CD4-positive, alpha-beta T cell treated with Interleukin-17A for 1 hour (primary cell): ENCODE data around the gene SLC38A10.
A peak's percentile ranks its signal among the peaks of the same experiment; 100 is the strongest.

Experiments
- DNase-seq: peaks from one replicate; pipeline ENCODE4 v3.0.0-alpha.2; 2020

SLC38A10 gene

GRCh38 chr17:81251709-81252301 lies 43.3 kb downstream of the SLC38A10 start:
- no peak for DNase-seq

- no peak for DNase-seq
Measured at GRCh38 chr17:81251094-81251708, 43.9 kb downstream of the SLC38A10 start.

- no peak for DNase-seq
Measured at GRCh38 chr17:81250286-81251093, 44.6 kb downstream of the SLC38A10 start.

GRCh38 chr17:81249223-81250040 lies 45.7 kb downstream of the SLC38A10 start:
- no peak for DNase-seq

GRCh38 chr17:81248649-81249048 lies 46.5 kb downstream of the SLC38A10 start:
- DNase-seq, result no peak

- DNase-seq, result no peak
Measured at GRCh38 chr17:81247339-81247990, 47.6 kb downstream of the SLC38A10 start.

- DNase-seq, result no peak
Measured at GRCh38 chr17:81246679-81247338, 48.3 kb downstream of the SLC38A10 start.

- no peak for DNase-seq
Measured at GRCh38 chr17:81246343-81246670, 48.8 kb downstream of the SLC38A10 start.

GRCh38 chr17:81245665-81246342 lies 49.3 kb downstream of the SLC38A10 start:
- DNase-seq, result no peak

- no peak for DNase-seq
Measured at GRCh38 chr17:81245024-81245664, 50.0 kb downstream of the SLC38A10 start.

GRCh38 chr17:81244358-81245023 lies 50.6 kb downstream of the SLC38A10 start:
- DNase-seq, result no peak

GRCh38 chr17:81243333-81243664 lies 51.8 kb downstream of the SLC38A10 start:
- no peak for DNase-seq

GRCh38 chr17:81242421-81243332 lies 52.4 kb downstream of the SLC38A10 start:
- no peak for DNase-seq

GRCh38 chr17:81241648-81242420 lies 53.3 kb downstream of the SLC38A10 start:
- DNase-seq, result peak; percentile 62

- DNase-seq, result no peak
Measured at GRCh38 chr17:81241203-81241602, 53.9 kb downstream of the SLC38A10 start.

- no peak for DNase-seq
Measured at GRCh38 chr17:81240761-81241160, 54.3 kb downstream of the SLC38A10 start.

GRCh38 chr17:81239714-81240555 lies 55.2 kb downstream of the SLC38A10 start:
- DNase-seq, result peak; percentile 48
